Fibroblast of pulmonary artery (primary cell): ENCODE results near the gene MYL6B.

Source experiments
- DNase-seq: peaks from one replicate; pipeline ENCODE4 v3.0.0-alpha.2; 2010; ENCODE audit warnings: low read depth
- H3K4me3 ChIP-seq: replicated peaks from 2 replicates; pipeline ENCODE4 v1.5.1; 2011; ENCODE audit warnings: low read depth, mild to moderate bottlenecking, control low read depth, low read length, moderate library complexity
- CTCF ChIP-seq: IDR thresholded peaks from 2 replicates; pipeline ENCODE4 v1.5.1; 2011; ENCODE audit warnings: mild to moderate bottlenecking, control low read depth, low read length, inconsistent platforms; ENCODE audit errors: missing control alignments

The MYL6B gene

DNA sequence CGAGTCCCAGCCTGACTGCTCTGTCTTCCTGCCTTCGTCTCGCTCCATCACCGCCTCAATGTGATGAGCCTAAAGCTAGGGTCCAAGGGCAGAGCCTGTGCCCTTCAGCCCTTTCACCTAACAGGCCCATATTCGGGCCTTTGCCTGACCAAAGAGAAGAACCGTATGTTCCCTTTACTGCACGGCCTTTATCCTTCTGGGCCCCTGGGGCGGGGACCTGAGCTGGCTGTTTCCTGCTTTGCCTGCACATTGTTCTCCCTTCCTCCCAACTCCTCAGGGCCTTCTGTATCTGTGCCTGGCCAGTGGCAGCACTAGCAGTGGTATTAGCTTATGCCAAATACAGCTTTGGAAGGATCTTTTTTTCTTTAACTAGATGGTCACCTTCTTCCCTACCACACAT, 8.5 kb upstream of the MYL6B start:
- DNase-seq = no peak
- no peak for TF ChIP-seq CTCF
- H3K4me3 ChIP-seq = no peak overlapping the region

DNA sequence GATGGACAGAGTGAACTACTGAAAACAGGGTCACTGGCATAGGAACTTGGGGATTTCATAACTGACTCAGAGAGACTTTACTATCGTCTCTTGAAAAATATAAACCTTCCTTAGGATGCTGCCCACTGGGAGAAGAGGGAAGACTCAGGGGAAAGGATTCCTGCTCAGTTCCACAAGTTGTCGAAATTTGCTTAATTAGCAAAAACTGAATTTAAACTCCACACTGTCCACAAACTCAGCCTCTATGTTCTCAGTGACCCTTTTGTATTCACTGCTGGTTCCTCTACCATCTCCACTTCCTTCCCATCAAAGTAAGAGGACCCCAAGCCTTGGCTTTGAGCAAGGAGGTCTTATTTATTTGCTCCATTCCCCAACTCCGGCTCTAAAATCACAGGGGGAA, 7.2 kb upstream of the MYL6B start:
- TF ChIP-seq CTCF = no peak
- no peak for DNase-seq
- H3K4me3 ChIP-seq = no peak overlapping the region

DNA sequence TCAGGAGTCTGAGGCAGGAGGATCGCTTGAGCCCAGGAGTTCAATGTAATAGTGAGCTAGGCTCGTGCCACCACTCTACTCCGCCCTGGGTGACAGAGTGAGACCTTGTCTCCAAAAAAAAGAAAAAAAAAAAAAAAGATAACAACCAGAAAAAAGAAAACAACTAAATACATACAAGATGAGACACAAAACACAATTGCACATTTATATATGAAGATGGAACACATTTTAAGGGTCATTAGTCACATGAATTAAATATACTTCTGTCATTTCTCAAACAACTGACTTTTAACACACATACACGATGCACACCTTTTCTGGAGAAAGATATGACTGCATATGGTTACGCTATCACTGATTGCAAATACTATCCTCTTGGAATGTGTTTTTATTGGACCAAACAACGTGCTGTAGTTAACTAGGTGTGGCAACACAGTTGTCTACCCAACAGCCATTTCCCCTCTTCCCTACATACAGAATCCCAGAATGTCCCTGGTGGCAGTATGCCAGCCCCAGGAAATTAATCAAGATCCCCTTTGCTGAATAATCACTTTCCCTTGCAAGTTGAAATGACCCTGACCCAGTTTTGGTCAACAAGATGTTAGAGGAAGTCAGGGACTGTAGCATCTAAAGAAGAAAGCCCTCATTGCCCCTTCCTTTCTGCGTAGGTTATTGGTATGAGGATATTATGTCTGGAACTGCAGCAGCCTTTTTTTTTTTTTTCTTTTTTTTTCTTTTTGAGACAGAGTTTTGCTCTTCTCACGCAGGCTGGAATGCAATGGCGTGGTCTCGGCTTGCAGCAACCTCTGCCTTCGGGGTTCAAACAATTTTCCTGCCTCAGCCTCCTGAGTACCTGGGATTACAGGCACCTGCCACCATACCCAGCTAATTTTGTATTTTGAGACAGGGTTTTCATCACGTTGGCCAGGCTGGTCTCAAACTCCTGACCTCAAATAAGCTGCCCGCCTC, 5.6 kb upstream of the MYL6B start:
- H3K4me3 ChIP-seq = no peak overlapping the region
- TF ChIP-seq CTCF = no peak
- DNase-seq = no peak

DNA sequence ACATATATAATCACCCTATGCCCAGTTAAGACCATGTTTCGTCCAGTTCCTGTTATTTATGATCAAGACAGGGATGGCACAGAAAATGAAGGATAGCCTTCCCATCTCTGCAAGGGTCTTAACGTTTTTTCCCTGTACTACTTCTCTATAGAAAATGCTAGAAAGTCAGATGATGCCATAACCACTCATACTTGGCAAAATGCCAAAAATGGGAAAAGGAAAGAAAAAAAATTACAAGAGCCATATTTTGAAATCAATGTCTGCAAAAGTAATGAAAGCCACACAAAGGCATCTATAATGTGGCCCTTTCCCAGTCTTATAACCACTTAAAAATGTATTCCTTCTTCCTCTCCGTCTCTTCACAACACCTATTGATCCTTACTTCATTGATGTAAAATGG, 1.8 kb upstream of the MYL6B start:
- DNase-seq = peak; percentile 65
- TF ChIP-seq CTCF = no peak
- no peak overlapping the region for H3K4me3 ChIP-seq

GRCh38 chr12:56151672-56152131, 685 bp upstream of the MYL6B start:
- no peak for DNase-seq
- peak overlapping the region; percentile 79 for H3K4me3 ChIP-seq
- TF ChIP-seq CTCF = peak; percentile 27

DNA sequence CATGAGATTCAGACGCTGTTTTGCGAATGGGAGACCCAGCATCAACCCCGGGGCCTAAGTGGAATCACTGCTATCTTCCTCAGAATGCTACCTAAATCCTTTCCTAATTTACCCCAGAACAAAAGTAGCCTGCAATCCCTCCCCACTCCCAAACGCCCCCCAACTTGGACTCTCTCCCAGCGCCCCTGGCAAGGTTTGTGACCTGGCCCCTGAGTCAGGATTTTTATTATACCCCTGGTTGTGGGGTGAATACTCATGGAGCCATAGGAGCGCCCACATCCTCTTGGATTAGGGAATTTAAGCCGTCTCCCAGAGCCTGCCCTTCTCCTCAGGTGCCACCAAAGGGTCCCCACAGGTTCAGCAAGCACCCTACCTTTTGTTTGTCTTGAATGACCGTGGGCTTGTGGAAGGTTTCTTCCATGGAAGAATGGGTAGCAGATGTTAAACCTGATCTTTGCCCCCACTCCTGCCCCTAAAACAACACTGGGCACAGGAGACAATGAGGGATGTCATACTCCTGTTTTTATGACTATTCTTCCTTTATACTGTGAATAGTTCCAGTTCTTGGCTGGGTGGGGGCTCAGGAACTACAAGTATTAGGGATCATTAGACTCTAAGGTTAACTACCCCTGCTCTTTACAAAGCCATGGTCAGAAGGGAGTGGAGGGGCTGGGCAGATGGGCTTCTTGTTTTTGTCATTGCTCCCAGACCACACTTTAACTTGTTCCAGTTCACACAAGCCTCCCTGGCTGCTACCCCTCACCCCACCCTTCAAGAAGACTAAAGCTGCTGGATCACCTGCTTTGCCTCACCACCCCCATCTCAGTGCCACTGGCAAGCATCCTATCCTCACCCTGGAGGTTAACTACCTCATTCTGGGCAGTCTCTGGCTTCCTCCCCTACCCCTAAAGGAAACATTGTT, 630 bp downstream of the MYL6B start:
- DNase-seq = no peak
- H3K4me3 ChIP-seq = peak overlapping the region; percentile 79
- TF ChIP-seq CTCF = no peak
